Mucosa of rectum (tissue), 2 donors: ENCODE results near the gene SART3.
"Not testable (repeated sequence)": the region's sequence is repeated elsewhere in the genome, so short reads cannot be mapped to it uniquely, and the experiment has no call there.

Experiments used
- H3K27ac ChIP-seq, 2 donors: one replicate each; pipeline ENCODE4 v1.7.0; 2013; ENCODE audit warnings: inconsistent platforms in 2 of 2, low read depth in 2 of 2, low read length in 2 of 2
- H3K27me3 ChIP-seq, 2 donors: one replicate each; pipeline ENCODE4 v1.7.0; 2013; ENCODE audit warnings: low read length in 2 of 2; ENCODE audit not compliant: control insufficient read depth in 2 of 2, insufficient read depth in 2 of 2
- H3K36me3 ChIP-seq, 2 donors: one replicate each; pipeline ENCODE4 v1.7.0; 2013; ENCODE audit warnings: low read length in 2 of 2; ENCODE audit not compliant: control insufficient read depth in 2 of 2, insufficient read depth in 2 of 2
- H3K4me1 ChIP-seq, 2 donors: one replicate each; pipeline ENCODE4 v1.7.0; 2013; ENCODE audit warnings: low read length in 2 of 2, mild to moderate bottlenecking in 1 of 2; ENCODE audit not compliant: control insufficient read depth in 2 of 2, insufficient read depth in 2 of 2
- H3K4me3 ChIP-seq, 2 donors: one replicate each; pipeline ENCODE4 v1.7.0; 2013; ENCODE audit warnings: low read length in 2 of 2
- H3K9ac ChIP-seq, 2 donors: one replicate each; pipeline ENCODE4 v1.7.0; 2013; ENCODE audit warnings: low read length in 2 of 2, low read depth in 1 of 2, mild to moderate bottlenecking in 1 of 2
- H3K9me3 ChIP-seq, 2 donors: one replicate each; pipeline ENCODE4 v1.7.0; 2013; ENCODE audit warnings: low read length in 2 of 2; ENCODE audit not compliant: control insufficient read depth in 2 of 2
- donor health status: healthy.
- donor health status: Normal muscosa, but diverticular disease.

SART3 gene

DNA sequence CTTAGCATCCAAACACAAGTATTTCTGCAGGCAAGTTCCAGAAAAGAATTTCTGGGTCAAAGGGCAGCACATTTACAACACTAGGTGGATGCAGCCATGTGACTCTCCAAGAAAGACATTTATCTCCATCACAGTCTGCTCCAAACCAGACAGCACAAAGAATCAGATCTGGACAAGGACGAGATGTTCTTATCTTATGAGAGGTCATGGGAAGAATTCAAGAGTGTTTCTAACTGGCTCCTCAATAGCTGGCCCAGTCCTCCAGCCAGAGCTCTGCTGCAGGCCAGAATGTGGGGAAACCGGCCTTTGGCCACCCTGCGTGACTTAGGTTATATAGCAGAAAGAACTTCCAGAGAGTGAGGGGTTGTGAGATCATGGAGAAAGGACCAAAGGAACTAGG is 19.6 kb upstream of the SART3 start:
- no peaks in the 10 kb centered on the region for H3K9me3 ChIP-seq
- no peak overlapping the region for H3K9ac ChIP-seq
- H3K36me3 ChIP-seq: no peaks in the 10 kb centered on the region
- no peaks in the 10 kb centered on the region for H3K4me1 ChIP-seq
- no peaks in the 10 kb centered on the region for H3K27me3 ChIP-seq
- H3K4me3 ChIP-seq: no peak overlapping the region
- H3K27ac ChIP-seq: no peak overlapping the region

DNA sequence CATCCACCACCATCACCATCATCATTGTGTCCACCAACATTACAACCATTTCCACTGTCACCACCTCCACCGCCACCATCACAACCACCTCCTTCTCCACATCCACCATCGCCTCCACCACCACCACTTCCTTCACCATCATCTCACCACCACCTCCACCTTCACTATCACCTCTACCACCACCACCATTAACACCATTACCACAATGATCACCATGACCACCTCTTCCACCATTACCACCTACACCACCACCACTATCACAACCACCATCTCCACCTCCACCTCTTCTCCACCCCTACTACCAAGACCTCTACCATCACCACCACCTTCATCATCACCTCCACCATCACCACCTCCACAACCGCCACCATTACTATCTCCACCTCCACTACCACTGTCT is 17.8 kb upstream of the SART3 start:
- H3K4me1 ChIP-seq: no peaks in the 10 kb centered on the region
- H3K27me3 ChIP-seq: no peaks in the 10 kb centered on the region
- no peak overlapping the region for H3K4me3 ChIP-seq
- no peak overlapping the region for H3K9ac ChIP-seq
- H3K27ac ChIP-seq: no peak overlapping the region
- H3K36me3 ChIP-seq: no peaks in the 10 kb centered on the region
- no peaks in the 10 kb centered on the region for H3K9me3 ChIP-seq

DNA sequence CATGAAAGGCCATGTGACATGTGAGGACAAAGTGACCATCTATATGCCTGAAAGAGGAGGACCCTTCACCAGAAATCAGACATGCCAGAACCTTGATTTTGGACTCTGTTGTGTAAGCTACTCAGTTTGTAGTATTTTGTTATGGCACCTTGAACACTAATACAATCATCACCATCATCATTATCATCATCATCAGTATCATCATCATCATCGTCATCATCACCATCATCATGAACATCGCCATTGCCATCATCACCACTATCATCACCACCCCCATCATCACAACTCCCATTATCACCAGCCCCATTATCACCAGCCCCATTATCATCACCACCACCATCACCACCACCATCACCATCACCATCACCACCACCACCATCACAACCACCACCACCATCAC is 17.3 kb upstream of the SART3 start:
- peaks cover 1 to 3% of the 10 kb centered on the region in 2 donors for H3K4me1 ChIP-seq
- no peak overlapping the region for H3K9ac ChIP-seq
- no peaks in the 10 kb centered on the region for H3K27me3 ChIP-seq
- H3K36me3 ChIP-seq: no peaks in the 10 kb centered on the region
- no peak overlapping the region for H3K4me3 ChIP-seq
- H3K27ac ChIP-seq: no peak overlapping the region
- H3K9me3 ChIP-seq: no peaks in the 10 kb centered on the region

DNA sequence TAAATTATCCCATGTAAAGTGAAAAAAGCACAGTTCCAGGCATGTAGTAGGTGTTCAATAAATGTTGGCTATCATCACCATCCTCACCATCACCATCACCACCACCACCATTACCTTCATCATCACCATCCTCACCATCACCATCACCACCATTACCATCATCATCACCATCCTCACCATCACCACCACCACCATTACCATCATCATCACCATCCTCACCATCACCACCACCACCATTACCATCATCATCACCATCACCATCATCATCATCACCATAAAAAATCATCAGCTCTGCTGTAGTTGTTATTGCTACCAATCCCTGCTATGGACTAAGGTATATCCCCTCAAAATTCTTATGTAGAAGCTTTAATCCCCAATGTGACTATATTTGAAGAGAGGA is 16.5 kb upstream of the SART3 start:
- no peaks in the 10 kb centered on the region for H3K9me3 ChIP-seq
- no peak overlapping the region for H3K9ac ChIP-seq
- H3K27me3 ChIP-seq: no peaks in the 10 kb centered on the region
- H3K4me1 ChIP-seq: peaks cover 8 to 9% of the 10 kb centered on the region in 2 donors
- H3K36me3 ChIP-seq: no peaks in the 10 kb centered on the region
- H3K4me3 ChIP-seq: no peak overlapping the region
- H3K27ac ChIP-seq: no peak overlapping the region

DNA sequence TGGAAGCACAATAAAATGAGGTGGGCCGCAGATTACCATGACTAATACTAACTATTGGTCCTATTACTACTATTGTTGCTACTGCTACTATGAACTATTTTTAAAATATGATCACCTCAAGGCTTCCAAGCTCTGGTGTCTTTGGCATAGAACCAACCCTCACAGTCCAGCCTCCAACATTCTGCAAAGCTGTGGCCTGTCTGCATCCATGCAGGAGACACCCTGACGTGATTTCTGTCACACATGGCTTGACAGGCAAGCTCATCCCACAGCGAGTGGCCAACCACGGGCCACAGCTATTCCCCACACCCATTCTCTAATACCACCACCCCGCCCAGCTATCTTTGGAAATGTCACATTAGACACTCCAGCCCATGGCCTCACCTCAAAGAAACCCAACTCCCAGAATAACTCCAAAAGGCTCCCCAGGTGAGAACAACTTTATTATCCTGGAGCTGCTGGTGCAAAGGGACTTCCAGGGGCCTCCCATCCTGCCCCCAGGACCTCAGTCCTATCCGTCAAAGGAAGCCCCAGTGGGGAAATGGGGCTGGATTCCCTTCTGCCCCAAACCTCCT is 15.8 kb upstream of the SART3 start:
- H3K9ac ChIP-seq: no peak overlapping the region
- H3K27ac ChIP-seq: no peak overlapping the region
- H3K36me3 ChIP-seq: no peaks in the 10 kb centered on the region

DNA sequence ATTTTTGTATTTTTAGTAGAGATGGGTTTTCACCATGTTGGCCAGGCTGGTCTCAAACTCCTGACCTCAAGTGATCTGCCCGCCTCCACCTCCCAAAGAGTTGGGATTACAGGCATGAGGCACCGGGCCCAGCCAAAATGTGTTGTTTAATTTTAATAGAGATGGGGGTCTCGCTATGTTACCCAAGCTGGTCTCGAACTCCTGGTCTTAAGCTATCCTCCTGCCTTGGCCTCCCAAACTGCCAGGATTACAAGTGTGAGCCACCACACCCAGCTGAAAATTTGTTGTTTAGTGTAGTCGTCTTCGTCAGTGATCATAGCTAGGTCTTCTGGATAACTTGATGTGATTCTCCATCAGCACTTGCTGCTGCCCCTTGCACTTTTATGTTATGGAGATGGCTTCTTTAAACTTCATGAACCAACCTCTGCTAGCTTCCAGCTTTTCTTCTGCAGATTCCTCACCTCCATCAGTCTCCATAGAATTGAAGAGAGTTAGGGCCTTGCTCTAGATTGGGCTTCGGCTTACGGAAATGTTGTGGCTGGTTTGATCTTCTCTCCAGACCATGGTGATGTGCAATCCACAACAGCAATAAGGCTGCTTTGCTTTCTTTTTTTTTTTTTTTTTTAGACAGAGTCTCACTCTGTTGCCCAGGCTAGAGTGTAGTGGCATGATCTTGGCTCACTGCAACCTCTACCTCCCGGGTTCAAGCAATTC is 14.4 kb upstream of the SART3 start:
- H3K4me3 ChIP-seq: no peak overlapping the region
- H3K9me3 ChIP-seq: no peaks in the 10 kb centered on the region
- H3K9ac ChIP-seq: no peak overlapping the region
- no peaks in the 10 kb centered on the region for H3K36me3 ChIP-seq
- H3K27ac ChIP-seq: no peak overlapping the region
- H3K4me1 ChIP-seq: peaks cover 10 to 16% of the 10 kb centered on the region in 2 donors
- no peaks in the 10 kb centered on the region for H3K27me3 ChIP-seq

More for the DNA sequence above, 15.8 kb upstream of the SART3 start:
- Histone ChIP-seq H3K9me3 (no peaks in the 10 kb centered on the region), H3K27me3 (no peaks in the 10 kb centered on the region), H3K4me1 (peaks cover 9 to 10% of the 10 kb centered on the region in 2 donors), H3K4me3 (no peak overlapping the region)

DNA sequence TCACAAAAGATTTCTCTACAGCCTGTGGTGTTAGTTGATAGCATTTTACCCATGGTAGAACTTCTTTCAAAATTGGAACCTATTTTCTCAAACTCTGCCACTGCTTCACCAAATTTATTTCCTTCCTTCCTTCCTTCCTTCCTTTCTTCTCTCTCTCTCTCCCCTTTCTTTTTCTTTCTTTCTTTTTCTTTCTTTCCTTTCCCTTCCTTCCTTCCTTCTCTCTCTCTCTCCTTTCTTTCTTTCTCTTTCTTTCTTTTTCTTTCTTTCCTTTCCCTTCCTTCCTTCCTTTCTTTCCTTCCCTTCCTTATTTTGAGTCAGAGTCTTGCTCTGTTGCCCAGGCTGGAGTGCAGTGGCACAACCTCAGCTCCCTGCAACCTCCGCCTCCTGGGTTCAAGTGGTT is 13.3 kb upstream of the SART3 start:
- H3K9me3 ChIP-seq, H3K36me3 ChIP-seq, H3K27me3 ChIP-seq, H3K27ac ChIP-seq, H3K4me3 ChIP-seq, H3K9ac ChIP-seq: not testable (repeated sequence)
- peaks cover 10 to 16% of the 10 kb centered on the region in 2 donors for H3K4me1 ChIP-seq

DNA sequence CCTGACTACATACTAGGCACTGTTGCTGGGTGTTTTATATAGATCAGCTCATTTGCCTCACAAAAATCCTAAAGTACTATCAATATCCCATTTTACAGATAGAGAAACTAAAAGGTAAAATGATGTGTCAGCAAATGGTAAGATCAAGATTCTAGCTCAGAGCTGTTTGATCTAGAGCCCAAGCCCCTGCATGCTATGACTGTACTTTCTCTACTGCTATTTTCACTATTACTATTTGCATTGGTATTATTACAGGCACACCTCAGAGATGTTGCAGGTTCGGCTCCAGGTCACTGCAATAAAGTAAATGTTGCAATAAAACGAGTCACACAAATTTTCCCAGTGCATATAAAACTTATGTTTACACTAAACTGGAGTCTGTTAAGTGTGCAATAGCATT is 12.3 kb upstream of the SART3 start:
- H3K36me3 ChIP-seq: peaks cover 6 to 11% of the 10 kb centered on the region in 2 donors
- H3K4me3 ChIP-seq: no peak overlapping the region
- no peaks in the 10 kb centered on the region for H3K27me3 ChIP-seq
- H3K9ac ChIP-seq: no peak overlapping the region
- H3K27ac ChIP-seq: no peak overlapping the region
- H3K9me3 ChIP-seq: no peaks in the 10 kb centered on the region
- H3K4me1 ChIP-seq: peaks cover 13 to 18% of the 10 kb centered on the region in 2 donors

DNA sequence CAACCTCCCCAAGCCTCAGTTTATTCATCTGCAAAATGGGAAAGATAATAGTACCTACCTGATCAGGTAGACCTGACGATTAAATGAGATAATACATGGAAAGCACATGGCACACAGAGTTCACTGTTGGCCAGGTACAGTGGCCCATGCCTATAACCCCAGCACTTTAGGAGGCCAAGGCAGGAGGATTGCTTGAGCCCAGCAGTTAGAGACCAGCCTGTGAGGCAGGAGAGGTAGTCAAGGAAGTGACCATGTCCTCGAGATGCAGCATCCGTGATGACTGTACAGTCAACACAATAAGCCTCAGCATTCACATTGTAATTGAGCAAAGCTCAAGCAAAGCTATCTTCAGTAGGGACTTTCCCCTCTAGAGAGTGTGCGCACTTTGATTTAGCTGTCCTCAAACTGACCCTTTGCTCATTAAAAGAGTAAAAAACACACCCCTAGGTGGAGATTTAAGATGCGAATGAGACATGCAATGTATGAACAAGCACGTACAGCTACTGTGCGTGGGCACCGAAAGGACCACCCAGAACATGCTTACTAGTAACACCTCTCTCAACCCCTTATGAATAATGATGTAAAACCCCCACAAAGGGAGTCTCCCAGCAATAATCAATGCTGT is 11.3 kb upstream of the SART3 start:
- Histone ChIP-seq H3K27me3 (no peaks in the 10 kb centered on the region), H3K36me3 (peaks cover 16 to 22% of the 10 kb centered on the region in 2 donors), H3K9ac (no peak overlapping the region), H3K27ac (no peak overlapping the region), H3K9me3 (no peaks in the 10 kb centered on the region), H3K4me1 (peaks cover 14 to 22% of the 10 kb centered on the region in 2 donors), H3K4me3 (no peak overlapping the region)

DNA sequence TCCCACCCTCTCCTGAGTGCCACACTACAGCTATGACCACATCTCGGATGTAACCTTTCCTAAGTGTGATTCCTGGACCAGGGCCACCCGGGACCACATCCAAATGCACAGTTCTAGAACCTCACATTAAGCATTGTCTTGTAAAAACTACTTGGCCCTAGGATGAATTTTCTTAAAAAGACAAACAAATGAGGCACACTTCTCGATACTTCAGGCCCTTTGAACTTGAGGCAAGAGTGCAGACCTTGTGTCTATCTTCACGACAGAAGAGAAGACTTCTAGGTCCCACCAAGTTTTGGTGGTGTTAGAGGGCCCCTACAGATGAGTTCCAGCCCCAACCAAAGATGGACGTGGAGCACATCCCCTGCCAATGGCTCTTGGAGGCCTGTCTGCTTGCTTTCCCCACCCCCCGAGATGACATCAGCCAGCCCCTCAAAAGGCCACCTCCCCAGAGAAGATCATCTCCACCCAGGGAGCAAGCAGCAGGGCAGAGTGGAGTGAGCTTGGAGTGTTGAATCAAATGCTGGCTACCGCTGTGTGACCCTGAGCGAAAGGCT is 10.7 kb upstream of the SART3 start:
- Histone ChIP-seq H3K36me3 (peaks cover 22 to 28% of the 10 kb centered on the region in 2 donors), H3K9ac (no peak overlapping the region), H3K4me1 (peaks cover 14 to 27% of the 10 kb centered on the region in 2 donors), H3K4me3 (no peak overlapping the region), H3K27me3 (no peaks in the 10 kb centered on the region), H3K9me3 (no peaks in the 10 kb centered on the region), H3K27ac (no peak overlapping the region)
